Amniotic epithelial cell (primary cell): ENCODE measurements around the gene SLC44A5.
"Not testable (repeated sequence)": the region's sequence is repeated elsewhere in the genome, so short reads cannot be mapped to it uniquely, and the experiment has no call there.

Experiments used
- DNase-seq: peaks from one replicate; pipeline ENCODE4 v3.0.0-alpha.2; 2010; ENCODE audit warnings: low read depth

Gene SLC44A5

DNA sequence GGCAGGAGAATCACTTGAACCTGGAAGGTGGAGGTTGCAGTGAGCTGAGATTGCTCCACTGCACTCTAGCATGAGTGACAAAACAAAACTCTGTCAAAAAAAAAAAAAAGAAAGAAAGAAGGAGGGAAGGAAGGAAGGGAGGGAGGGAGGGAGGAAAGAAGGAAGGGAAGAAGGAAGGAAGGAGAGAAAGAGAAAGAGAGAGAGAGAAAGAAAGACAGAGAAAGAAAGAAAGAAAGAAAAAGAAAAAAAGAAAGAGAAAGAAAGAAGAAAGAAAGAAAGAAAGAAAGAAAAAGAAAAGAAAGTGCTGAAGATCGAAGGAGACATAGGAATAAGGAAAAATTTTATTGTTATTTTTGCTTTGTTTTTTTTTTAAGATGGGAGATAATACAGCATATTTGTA, 166.7 kb downstream of the SLC44A5 start:
- no peak for DNase-seq

DNA sequence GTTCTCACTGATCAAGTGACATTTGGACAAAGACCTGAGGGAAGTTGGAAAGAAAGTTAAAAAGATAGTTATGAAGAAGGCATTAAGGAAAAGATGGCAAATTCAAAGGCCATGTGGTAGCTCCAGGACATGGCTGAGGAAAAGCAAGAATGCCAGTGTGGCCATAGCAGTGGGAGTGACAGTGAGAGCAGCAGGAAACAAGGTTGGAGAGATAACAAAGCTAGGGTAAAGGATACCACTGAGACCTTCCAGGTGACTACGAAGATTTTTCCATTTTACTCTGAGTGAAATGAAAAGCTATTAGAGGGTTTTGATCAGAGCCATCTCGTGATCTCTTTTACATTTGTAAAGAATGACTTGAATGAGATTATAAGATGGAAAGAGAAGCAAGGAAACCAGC, 170.6 kb downstream of the SLC44A5 start:
- no peak for DNase-seq

DNA sequence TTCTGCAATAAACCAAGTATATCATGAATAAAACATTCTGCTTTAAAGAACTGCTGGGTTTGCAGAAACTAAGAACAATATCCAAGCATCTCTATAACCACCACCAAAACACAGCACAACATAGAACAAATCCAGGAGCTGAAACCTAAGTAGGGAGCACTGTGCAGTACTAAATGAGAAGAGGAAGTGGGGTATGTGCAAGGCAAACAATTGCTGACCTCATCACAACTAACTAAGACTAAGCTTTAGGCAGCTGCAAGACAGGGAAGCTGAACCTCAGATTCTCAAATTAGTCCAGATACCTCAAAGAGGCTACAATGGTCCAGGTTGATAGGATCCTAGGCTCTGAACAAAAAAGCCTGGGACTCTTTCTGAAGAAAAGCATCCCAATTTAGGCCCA, 172.6 kb downstream of the SLC44A5 start:
- DNase-seq, result no peak

DNA sequence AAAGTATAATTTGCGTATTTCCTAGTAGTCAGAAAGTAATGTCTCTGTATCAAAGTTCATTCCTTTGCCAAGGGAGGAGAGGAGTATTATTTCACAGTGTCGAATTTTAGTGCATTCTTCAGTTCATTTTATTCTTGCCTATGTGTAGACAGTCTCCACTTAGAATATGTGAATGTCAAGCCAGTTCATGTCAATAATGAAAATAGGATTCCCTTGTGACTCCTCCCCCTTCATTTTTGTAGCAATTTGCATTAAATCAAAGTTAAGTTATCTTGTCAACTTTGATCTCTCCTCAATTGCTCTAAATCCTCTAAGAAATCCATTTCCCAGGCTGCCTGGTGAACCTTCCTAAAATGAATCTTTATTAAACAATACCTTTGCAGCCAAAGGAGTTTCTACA, 179.1 kb downstream of the SLC44A5 start:
- DNase-seq, result no peak

DNA sequence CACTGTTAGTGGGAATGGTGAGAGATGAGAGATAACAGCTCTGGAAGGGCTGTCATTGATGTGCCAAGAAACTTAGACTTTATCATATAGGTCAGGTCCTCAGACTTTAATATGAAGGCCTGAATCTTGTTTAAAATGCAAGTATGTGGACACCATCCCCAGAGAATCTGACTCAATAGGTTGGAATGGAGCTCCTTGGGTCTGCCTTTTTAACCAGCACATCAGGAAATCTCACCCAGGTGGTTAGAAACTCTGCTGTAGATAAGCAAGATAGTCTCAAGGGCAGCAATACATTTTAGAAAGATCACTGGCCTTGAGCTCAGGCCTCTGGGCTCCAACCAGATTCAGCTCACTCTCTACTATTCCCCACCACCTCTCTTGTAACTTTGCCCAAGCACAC, 180.4 kb downstream of the SLC44A5 start:
- DNase-seq, result no peak

DNA sequence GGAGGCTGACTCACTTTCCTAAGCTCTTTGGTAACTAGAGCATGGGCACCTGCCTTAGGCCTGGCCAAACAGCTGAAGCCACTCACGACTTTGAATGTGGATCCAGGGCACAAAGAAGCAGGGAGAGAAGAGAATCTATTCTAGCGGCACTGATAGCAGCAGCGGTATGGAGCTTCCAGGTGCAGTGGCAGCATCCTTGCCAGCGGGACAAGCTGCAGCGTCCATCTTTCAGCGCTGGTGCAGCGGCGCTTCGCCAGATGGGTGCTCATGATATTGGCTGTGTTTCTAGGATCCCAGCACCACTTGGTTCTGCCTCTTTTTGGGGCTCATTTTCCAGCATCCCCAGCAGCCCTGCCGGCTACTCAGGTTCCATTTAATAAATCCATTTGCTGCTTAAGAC, 184.2 kb downstream of the SLC44A5 start:
- no peak for DNase-seq

DNA sequence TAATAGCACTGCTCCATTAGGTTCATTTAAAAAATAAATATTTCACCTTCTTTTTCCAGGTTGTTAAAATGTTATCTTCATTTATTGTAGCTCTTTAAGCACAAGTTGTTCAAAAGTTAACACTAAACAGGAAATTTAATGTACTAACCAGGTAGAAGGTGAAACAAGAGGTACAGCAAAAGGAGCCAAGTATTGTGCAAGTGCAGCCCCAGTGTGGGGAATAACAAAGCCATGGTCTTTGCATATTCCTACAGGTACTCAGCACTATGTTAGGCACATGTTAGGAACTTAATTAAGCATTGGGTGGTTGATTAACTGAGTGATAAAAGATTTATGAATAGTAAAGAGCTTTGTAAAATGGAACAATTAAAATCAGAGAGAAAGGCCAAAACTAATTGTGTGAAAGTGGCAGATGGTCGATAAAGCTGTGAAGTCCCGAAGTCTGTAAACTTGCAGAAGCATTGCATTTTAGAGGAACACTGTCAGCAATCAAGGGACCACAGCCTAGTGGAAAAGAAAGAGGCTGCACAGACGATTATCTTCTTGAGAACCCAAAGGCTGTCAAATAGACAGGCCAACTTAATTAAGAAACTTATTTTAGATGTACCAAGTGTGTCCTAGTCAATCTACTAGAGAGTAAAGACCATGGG, 185.8 kb downstream of the SLC44A5 start:
- DNase-seq, result no peak

DNA sequence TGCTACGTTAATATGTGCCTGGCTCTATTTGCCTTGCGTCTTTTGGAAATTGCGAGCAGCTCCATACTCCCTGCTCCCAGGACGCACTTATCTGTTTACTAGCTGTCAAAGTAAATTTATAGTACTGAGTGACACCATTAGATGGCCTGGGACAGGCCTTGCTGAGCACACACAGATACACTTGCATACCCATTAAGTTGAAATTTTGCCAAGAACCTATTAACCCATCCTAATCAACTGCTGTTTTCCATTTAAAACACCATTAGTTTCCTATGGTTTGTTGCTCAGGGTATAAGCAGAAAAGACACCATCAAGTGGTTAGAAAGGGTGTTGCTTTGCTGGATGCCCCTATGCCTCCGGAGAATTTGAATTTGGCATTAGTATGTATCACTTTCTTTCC, 187.3 kb downstream of the SLC44A5 start:
- DNase-seq, result no peak

DNA sequence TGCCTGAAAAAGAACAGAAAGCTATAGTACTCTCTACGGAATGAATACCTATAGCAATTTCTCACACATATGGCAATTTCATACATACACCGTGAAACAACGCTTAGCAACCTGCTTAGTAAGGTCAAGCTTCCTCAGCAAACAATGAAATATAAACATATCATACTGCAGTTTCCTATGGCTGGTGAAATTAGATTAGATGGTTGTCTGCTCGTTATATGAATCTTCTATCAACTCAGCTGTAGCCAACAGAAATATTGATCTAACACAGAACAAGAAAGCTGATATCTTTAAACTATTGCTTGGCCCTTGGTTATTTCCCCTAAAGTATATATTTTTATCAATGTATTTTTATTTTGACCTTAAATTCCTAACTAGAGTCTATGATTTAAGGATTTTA, 187.8 kb downstream of the SLC44A5 start:
- DNase-seq, result no peak

DNA sequence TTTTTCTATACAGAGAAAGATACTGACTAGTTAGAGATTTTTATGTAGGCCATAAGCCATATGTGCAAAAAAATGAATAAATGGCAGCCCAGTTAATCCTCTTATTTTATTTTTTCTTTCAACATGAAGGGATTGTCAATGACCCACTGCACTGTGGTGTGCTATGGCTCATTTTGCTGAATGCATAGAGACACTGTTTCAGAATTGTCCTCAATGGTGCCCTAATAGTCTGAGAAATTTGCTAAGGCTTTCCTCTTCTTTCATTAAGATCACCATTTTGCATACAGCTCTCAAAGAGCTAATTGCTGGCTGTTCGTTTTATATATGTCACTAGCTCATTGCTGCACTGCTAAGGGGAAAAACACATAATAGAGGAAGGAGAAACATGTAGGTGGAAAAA, 189.5 kb downstream of the SLC44A5 start:
- DNase-seq, result no peak

DNA sequence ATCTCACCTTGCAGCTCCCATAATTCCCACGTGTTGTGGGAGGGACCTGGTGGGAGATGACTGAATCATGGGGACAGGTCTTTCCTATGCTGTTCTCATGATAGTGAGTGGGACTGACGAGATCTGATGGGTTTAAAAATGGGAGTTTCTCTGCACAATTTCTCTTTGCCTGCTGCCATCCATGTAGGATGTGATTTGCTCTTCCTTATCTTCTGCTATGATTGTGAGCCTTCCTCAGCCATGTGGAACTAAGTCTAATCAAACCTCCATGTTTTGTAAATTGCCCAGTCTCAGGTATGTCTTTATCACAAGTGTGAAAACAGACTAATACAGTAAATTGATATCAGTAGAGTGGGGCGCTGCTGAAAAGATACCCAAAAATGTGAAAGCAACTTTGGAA, 195.7 kb downstream of the SLC44A5 start:
- no peak for DNase-seq

DNA sequence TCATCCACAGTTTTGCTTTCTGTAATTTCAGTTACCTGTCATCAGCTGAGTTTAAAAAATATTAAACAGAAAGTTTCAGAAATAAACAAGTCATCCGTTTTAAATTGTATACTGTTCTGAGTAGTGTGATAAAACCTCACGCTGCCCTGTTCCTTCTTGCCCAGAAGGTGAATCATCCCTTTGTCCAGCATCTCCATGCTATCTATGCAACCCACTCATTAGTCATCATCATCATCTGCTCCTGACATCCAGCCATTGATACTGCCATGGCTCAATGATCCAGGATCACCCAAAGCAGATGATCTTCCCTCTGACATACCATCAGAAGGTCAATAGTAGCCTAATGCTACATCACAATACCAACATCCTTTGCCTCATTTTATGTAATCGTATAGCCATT, 198.3 kb downstream of the SLC44A5 start:
- no peak for DNase-seq

DNA sequence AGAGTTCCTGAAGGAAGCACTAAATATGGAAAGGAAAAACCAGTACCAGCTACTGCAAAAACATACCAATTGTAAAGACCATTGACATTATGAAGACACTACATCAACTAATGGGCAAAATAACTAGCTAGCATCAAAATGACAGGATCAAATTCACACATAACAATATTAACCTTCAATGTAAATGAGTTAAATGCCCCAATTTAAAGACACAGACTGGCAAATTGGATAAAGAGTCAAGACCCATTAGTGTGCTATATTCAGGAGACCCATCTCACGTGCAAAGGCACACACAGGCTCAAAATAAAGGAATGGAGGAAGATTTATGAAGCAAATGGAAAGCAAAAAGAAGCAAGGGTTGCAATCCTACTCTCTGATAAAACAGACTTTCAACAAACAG, 206.2 kb downstream of the SLC44A5 start:
- DNase-seq, result not testable (repeated sequence)

DNA sequence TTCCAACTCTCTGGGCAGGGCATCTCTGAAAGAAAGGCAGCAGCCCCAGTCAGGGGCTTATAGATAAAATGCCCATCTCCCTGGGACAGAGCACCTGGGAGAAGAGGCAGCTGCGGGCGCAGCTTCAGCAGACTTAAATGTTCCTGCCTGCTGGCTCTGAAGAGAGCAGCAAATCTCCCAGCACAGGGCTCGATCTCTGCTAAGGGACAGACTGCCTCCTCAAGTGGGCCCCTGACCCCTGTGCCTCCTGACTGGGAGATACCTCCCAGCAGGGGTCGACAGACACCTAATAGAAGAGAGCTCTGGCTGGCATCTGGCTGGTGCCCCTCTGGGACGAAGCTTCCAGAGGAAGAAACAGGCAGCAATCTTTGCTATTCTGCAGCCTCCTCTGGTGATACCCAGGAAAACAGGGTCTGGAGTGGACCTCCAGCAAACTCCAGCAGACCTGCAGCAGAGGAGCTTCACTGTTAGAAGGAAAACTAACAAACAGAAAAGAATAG, 207.7 kb downstream of the SLC44A5 start:
- DNase-seq, result not testable (repeated sequence)

DNA sequence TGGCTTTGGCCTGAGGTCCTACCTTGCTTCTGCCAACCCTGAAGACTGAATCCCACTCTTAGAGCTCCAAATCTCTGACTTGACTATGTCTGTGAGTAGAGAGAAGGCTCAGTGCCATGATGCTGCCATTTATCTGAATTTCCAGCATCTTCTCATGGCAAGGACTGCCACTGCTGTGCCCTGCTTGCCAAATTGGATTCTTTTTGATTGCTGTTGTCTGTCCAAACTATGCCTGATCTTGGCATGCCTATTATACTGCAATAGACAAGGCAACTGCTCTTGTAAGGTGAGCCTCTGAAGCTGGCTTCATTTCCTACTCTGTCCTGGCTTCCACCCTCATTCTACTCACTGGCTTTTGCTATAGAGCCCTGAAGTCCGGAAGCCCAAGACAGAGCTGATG, 210.2 kb downstream of the SLC44A5 start:
- DNase-seq, result no peak

DNA sequence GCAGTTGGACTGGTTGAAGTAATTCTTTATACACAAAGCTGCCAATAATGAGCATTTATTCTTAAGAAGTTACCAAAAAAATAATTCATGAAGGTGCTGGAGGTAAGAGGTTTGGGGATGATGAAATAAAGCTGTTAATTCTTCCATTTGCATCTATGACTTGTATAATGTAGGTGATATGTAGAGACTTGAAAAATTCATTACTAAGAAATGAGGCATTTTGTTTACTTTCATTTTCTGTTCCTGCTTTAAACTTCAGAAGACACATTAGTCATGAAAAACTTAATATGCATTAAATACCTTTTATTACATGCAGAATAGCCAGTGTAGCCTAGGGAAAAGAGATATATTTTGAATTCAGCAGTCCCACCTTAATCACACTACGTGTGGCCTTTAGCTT, 214.2 kb downstream of the SLC44A5 start:
- no peak for DNase-seq

DNA sequence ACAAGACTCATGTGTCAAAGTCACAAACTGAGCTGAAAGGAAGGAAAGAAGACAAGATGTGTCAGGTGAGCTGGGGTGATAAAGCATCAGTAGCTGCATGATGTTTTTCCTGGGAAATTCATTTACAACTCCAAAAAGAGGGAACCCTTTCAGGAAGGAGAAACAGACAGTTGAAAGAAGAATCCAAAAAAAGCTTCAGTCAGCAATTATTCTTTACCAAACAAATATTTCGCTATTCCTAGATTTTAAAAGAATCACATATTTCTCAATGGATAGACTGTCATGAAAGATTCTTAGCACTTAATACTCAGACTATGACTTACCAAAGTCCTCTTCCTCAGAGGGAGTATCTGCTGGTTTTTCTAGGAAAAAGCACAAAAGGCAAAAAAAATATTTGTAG, 214.7 kb downstream of the SLC44A5 start:
- no peak for DNase-seq

DNA sequence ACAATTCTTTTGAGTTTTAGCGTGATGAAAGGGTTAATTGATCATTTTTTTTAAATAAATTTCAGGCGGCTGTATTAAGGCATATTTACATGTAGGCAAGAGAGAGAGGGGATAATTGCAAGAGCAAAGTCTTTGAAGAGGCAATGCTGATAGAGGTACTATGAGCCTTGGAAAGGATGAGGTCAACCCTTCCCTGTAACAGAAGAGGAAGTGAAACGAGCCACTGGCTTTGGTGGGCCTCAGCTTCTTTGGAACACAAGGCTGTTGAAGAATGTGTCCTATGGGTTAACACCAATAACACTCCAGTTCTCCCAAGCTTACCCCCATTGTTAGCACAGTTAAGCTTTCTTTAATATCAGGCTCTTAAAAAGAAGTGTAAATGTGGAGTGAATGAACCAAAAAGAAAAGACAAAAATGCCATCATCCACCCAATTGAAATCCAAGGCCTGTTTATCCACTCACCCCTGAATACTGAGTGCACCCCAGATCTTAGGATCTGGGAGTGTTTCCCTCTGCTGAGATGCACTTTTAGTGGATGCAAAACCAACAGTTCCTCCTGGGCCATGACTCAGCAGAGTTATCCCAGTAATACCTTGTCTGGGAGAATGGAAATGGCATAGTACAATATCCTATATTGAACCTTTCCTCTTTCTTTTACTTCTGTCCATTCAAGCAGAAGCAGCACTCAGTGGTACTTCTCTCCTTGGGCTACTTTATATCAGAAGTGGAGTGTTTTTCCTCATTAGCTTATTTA, 216.4 kb downstream of the SLC44A5 start:
- DNase-seq, result no peak

DNA sequence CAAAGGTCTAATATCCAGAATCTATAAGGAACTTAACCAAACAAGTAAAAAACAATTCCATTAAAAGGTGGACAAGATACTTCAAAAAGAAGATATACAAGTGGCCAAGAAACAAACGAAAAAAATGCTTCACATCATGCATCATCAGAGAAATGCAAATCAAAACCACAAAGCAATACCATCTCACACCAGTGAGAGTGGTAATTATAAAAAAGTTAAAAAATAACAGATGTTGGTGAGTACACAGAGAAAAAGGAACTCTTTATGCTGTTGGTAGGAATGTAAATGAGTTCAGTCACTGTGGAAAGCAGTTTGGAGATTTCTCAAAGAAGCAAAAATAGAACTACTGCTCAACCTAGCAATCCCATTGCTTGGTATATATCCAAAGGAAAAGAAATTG, 218.6 kb downstream of the SLC44A5 start:
- DNase-seq, result no peak

DNA sequence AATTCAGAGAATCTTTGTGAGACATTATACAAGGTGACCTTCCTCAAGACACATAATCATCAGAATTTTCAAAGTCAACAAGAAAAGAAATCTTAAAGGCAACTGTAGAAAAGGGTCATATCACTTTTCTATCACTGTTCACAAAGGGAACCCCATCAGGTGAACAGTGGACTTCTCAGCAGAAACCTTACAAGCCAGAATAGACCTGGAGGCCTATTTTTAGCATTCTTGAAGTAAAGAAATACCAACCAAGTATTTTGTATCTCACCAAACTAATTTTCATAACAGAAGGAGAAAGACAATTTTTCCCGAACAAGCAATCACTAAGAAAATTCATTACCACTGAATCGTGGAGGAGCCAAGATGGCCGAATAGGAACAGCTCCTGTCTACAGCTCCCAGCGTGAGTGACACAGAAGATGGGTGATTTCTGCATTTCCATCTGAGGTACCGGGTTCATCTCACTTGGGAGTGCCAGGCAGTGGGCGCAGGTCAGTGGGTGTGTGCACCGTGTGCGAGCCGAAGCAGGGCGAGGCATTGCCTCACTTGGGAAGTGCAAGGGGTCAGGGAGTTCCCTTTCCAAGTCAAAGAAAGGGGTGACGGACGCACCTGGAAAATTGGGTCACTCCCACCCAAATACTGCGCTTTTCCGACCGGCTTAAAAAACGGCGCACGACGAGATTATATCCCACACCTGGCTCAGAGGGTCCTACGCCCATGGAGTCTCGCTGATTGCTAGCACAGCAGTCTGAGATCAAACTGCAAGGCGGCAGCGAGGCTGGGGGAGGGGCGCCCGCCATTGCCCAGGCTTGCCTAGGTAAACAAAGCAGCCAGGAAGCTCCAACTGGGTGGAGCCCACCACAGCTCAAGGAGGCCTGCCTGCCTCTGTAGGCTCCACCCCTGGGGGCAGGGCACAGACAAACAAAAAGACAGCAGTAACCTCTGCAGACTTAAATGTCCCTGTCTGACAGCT, 235.2 kb downstream of the SLC44A5 start:
- DNase-seq, result not testable (repeated sequence)

DNA sequence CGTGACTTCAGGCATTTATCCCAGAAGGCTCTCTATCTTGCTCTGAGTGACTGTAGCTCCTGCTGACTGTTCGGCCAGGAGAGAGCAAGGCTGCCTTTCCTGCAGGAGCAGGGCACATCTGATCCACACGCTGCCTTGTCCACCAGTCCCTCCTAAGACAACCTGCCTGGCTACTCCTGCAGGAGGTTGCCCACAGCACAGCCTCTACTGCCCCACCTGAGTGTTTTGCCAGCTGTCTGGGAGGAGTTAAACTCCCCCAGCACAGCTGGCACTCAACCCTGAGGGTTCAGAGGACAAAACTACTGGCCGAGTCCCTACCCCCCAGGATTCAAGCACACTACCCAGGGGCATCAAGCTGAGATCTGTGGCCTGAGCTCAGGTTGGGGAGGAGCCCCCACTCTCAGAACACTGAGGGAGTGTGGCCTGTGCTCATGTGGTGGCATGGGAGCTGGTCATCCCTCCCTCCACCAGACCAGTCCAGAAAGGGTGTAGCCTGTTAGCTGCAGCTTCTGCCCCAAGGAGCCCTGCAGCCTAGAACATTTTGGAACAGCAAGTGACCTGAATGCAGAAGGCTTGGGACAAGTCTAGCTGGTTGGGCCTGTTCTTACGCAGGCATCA, 237.3 kb downstream of the SLC44A5 start:
- DNase-seq, result no peak

DNA sequence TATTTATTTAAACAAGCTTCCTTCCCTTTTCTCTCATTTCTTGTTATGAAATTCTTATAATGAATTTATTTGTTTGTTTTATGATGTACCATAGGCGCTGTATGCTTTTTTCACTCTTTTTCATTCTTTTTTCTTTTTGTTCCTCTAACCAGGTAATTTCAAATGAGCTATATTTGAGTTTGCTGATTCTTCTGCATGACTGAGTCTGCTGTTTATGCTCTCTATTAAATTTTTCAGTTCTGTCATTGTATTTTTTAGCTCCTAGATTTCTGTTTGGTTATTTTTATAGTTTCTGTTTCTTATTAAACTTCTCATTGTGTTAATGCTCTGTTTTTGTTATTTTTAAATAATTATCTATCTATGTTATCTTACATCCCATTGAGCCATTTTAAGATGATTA, 244.3 kb downstream of the SLC44A5 start:
- no peak for DNase-seq
